GM19467 (cell line): Measurements from ENCODE around the gene OTX1.
"Not testable (repeated sequence)": the region's sequence is repeated elsewhere in the genome, so short reads cannot be mapped to it uniquely, and the experiment has no call there.

Source experiments
- ATAC-seq: cut with Tn5 transposase; IDR thresholded peaks from one replicate; pipeline ENCODE4 v1.9.1; 2021; ENCODE audit warnings: mild to moderate bottlenecking, moderate library complexity; ENCODE audit not compliant: unreplicated experiment

Gene OTX1

GRCh38 chr2:63050334-63051041, at the start of gene OTX1:
Gene OTX1, plus strand, starts transcription at chr2:63050830. Its CDS starts 2,161 bp downstream, at chr2:63052991.
- peak; percentile 84 for ATAC-seq

DNA sequence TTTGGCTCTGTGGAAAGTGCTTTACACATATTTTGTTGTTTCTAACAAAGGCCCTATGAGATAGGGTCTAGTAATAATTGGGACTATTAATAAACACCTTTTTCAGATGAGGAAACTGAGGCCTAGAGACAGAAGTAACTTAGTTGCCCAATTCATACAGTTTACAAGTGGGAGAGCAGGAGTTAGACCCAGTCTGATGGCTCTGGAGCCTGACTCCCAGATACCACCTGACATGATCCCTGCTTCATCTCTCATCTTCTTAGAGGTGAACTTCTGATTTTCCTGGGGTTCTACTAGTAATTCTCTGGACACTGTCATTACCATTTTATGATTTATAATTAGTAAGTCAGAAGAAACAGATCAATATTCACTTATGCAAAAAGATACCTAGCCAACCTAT, 49.1 kb upstream of the OTX1 start:
- ATAC-seq: no peak

- no peak for ATAC-seq
Observed at GRCh38 chr2:63003351-63003750, 47.3 kb upstream of the OTX1 start.

DNA sequence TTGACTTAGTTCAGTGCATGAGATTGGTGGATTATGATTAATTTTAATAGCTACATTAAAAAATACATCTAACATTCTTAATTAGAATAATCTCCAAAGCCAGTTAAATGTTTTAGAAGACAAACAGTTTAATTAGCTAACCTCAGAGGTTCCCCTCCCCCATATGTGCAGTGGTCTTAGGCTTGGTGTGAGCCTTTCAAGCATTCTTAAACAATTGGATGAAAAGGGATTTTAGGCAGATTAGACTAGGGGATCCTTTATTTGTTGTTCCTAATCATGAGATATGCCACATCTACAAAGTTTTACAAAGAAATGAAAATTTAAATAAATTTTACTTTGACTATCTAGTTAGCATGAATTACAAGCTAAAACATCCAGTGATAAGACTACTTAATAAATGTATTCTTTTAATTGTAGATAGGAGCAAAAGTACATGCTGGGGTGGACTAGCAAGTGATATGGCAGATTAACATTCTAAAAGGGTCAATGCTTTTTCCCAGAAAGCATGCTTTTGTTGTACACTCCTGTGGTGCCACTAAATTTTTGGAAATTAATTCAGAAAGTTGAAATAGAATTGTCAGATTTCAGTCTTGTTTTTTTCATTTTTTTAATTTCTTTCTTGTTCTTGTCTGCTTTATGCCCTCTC, 42.7 kb upstream of the OTX1 start:
- no peak for ATAC-seq

DNA sequence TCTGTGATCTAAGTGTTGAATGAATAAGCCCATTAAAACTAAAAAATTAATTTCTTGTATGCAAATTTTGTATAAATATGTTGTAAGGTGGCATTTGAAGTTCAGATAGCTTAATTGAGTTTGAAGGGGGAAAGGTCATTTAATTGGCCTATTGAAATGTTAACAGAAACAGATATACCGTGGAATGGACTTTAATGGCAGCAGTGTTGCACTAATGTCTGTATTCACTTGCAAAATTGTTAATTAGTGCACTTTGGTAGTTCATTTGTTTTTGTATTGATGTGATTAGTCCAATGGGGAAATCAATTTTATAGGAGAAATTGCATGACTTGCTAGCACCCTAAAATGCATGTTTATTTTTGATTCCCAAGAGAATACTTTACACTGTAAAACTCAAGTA, 41.8 kb upstream of the OTX1 start:
- no peak for ATAC-seq

DNA sequence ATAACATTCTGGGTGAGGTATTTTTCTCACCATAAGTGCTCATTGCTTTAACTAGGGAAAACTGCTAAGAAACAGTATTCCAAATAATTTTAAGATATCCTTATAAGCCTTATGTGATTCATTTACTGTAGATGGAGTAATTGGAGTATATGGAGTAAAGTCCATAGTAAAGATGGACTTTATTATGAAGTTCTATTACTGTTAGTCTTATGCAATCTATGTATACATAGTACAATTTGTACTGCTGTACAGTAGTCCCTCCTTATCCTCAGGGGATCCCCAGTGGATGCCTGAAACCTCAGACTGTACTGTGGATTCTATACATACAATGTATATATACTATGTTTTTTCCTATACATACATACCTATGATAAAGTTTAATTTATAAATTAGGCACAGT, 41.1 kb upstream of the OTX1 start:
- ATAC-seq: no peak

DNA sequence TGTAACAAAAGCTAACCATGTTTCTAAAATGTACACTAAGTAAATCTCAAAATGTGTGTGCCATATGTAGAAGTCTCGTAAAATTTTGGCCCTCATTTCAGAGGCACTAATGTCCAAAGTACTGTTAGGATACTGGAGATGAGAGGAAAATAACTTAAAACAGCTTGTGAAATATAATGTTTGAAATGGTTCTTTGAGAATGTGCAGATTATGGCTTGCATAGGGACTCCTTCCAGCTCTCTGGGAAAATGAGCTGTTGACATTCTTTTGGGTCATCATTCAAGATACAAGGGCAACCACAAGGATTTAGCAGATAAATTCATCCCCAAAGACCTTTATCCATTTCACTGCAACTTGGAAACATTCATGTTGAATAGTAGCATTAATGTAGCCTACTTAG, 38.1 kb upstream of the OTX1 start:
- no peak for ATAC-seq

DNA sequence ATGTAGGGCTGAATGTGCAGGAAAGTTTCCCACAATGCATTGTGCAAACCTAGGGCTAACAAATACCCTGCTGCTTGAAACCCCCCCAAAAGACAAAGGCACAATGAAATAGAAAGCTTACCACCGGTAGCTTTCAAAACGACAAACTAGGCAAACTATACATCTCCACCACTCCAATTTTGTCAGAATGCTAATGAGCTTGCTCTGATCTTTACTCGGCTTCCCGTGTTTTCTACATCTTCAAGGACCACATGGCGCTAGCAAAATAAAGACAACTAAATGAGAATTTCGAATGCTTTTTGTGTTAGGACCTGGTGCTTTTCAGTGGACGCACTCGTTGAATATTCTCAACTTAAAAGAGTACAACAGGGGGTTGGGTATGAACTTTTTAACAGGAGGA, 37.2 kb upstream of the OTX1 start:
- no peak for ATAC-seq

DNA sequence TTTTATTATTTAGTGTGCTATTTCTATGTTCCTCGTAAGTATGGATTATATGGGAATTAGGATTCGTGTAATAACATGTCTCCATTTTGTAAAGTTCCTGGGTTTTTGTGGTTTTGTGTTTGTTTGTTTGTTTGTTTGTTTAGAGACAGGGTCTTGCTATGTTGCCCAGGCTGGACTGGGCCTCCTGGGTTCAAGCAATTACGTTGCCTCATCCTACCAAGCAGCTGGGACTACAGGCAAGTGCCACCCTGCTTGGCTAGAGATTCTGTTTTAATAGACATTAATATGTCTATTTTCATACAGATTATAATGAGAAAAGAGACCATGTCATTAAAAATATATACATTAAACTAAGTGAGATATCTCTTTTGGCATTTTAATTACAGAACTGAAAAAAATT, 35.2 kb upstream of the OTX1 start:
- ATAC-seq: no peak

DNA sequence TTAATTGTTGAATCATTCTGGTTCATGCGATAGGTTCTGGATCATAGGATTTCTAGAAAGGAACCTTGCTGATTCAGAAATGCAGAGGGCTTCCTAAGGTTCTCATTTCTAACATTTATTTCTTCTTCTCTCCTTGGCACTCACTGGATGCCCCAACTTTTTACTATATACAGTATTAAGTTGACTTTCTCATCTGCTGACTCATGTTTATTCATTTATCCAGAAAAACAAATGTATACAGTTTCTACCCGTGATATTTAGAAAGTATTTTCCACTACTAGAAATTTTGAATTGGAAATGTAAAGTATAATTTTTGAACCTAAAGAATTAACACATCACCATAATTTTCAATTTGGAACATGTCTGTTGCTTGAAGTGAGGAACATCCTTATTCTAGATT, 32.2 kb upstream of the OTX1 start:
- no peak for ATAC-seq

DNA sequence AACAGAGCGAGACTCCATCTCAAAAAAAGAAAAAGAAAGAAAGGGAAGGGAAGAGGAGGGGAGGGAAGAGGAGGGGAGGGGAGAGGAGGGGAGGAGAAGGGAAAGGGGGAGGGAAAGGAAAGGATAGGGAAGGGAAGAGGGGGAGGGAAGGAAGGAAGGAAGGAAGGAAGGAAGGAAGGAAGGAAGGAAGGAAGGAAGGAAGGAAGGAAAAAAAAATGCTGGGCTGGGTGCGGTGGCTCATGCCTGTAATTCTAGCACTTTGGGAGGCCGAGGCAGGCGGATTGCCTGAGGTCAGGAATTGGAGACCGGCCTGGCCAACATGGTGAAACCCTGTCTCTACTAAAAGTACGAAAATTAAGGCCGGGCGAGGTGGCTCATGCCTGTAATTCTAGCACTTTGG, 30.9 kb upstream of the OTX1 start:
- ATAC-seq: not testable (repeated sequence)

- ATAC-seq: no peak
Observed at GRCh38 chr2:63023444-63023843, 27.2 kb upstream of the OTX1 start.

DNA sequence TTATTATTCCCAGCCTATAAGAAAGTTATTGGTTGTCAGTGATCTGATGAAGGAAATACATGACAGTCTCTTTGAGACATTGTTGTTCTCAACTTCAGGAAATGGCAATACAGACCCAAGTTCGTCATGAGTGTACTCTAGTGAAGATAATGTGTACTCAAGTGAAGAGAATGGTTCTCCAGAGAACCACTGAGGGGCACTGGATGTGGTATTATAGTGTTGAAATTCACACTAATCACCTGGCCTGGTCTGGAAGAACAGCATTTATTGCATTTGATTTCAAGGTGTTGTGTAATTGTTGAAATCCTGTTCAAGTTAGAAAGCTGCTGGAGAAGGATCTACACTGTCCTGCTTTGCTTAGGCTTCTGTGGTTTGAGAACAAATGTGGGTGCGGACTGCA, 23.4 kb upstream of the OTX1 start:
- no peak for ATAC-seq

GRCh38 chr2:63029058-63029457, 21.6 kb upstream of the OTX1 start:
- ATAC-seq: no peak

GRCh38 chr2:63034526-63034925, 16.1 kb upstream of the OTX1 start:
- no peak for ATAC-seq

DNA sequence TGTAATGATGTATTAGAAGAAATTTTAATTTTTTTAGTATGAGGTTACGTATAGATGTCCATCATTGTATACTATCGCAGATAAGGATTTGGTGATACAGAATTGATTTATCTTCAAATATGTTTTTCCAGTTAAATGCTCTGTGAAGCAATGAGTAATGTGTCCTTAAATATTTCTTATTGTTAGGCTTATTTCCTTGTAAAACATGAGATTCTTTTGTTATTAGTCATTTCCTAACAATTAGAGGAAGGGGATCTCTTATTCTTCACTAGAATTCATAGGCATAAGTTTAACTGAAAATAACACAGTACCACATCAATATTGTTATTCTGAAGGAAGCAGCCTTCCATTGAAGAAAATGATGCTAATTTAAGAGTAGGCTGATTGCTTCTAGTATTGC, 15.5 kb upstream of the OTX1 start:
- ATAC-seq: no peak

DNA sequence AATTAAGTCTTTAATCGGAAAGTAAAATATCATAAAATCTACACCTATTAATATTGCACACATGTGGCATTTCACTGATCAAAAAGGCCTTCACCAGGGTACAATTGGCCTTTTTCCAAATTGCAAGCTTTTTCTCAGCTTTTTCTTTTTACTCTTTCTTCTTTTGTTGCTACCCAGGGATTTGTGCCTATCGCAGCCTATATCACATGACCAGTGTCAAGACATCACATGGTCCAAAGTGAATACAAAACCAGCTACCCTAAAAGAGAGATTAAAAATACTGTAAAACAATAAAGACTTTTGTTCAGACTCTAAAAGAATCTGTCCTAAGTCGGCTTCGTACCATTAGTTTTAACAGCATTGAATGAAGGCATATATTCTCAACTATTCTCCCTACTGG, 15.0 kb upstream of the OTX1 start:
- ATAC-seq: no peak

DNA sequence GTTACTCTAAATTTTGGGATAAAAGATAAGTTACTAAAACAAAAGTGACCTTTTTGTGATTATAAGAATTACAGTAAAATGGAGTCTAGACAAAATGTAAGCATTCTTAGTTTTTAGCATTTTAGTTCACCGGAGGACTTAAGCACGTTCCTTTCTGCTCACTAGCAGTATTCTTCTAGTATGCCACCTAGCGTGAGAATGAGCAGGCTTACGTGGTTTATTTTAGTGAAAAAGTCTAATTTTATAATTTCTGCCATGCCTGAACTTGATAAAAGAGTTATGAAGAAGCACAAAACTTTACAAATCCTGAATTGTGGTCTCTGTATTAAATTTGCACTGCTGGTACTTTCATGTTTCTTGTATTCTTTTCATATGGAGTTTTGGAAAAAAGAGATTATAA, 12.6 kb upstream of the OTX1 start:
- ATAC-seq: no peak

DNA sequence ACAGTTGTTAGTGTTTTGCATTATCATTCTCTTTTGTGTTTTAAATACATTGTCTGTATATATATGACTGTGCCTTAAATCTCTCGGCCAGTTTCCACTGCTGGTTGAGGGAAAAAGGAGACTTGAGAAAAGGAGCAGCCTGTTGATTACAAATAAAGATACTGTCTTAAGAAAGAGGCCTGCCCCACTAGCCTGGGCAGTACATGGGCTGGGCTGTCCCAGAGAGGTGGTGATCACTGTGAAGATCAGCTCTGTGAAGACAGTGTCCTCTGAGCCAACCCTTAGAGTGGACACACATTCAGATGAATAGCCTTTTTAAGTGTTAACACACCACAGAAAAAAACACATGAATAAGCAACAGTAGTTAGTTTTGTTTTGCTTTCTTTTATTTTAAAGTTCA, 10.0 kb upstream of the OTX1 start:
- no peak for ATAC-seq

DNA sequence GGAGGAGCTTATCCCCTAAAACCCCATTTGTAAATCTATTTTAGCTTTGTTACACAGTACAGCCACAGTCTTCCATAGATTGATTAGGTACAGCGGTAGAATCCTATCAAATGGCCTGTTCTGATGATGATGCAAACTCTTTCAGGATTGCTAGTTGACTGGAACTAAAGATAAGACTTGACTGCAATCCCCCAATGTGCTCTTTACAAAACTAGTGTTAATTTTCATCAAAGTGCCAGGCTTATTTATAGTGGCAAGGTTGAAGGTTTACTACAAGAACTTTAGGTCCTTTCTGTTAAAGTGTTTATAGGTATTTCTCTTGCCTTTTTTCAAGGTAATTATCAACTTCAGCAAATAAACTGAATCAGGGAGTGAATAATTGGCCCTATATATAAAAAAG, 9.0 kb upstream of the OTX1 start:
- no peak for ATAC-seq

GRCh38 chr2:63044362-63045327, 6.0 kb upstream of the OTX1 start:
- no peak for ATAC-seq

DNA sequence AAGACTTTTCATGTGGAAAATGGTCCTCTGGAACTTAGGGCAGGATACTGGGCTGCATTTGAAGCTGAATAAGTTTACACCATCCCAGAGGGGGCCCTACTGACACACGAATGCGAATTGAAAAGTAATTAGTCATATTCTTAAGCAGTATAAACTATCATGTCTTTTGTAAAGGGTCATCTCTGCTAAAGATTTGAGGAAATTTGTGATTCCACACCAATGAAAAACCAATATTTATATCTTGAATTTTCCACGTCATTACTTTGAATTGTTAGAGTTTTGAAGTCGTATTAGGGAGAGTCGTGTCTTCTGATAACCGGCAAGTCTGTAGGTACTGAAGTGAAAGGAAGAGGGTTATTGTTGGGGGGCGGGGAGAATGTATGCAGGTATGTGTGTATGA, 4.1 kb upstream of the OTX1 start:
- no peak for ATAC-seq
